HepG2 (cell line): ENCODE measurements around the gene SETD3. TPM values are rescaled to one million over a fixed set of nuclear protein-coding genes. Genes with fewer than 3 reads are reported as not detected.

ENCODE experiments used
- ATAC-seq: fragments of 200-7000 bp; cut with Tn5 transposase; 3 replicates; pipeline ENCODE4 v1.9.1; 2020; ENCODE audit warnings: mild to moderate bottlenecking, moderate library complexity
- BruUV-seq: library from RNA; stranded (reverse); fragments of 400-500 nt; replicated peaks from 2 replicates; lab custom pipeline; 2021; lab: Mats Ljungman, UMichigan
- CTCF ChIA-PET: fragments of 300-600 bp; formaldehyde crosslinking; extraction: SDS; loops from one replicate; lab custom pipeline; 2021; ENCODE audit warnings: low total read pairs, inconsistent platforms, low intra/inter-chr PET ratio; lab: Yijun Ruan, JAX
- POLR2A ChIA-PET: fragments of 350-600 bp; sonication (Branson Sonifier 250); formaldehyde crosslinking; loops from one replicate; lab custom pipeline; 2020; ENCODE audit warnings: antibody characterized with exemption, inconsistent platforms; lab: Yijun Ruan, JAX
- DNase-seq: peaks from one replicate; pipeline ENCODE4 v3.0.0-alpha.2; 2015; ENCODE audit warnings: low spot score
- FAIRE-seq: peaks from 3 replicates; lab custom pipeline; 2011; peaks lifted over from hg19 to GRCh38; lab: Jason Lieb, UNC
- H2AFZ ChIP-seq: one replicate; pipeline ENCODE4 v1.6.1; 2011; ENCODE audit warnings: low read length, inconsistent platforms
- H3K27ac ChIP-seq: fragments of 300-600 bp; 3 replicates; pipeline ENCODE4 v1.8.0; 2011; ENCODE audit warnings: mixed run types, mild to moderate bottlenecking, mixed read lengths, low read length, inconsistent platforms; ENCODE audit not compliant: insufficient read depth; ENCODE audit errors: extremely low read length
- H3K27me3 ChIP-seq, 2 experiments: fragments of 200-600 bp in 1 of 2; 2 replicates in 1 of 2; 3 replicates in 1 of 2; pipeline versions ENCODE4 v1.6.0 to v1.8.0; 2011; ENCODE audit warnings: low read length in 2 of 2, mild to moderate bottlenecking in 2 of 2, moderate library complexity in 2 of 2, inconsistent platforms in 1 of 2; ENCODE audit not compliant: insufficient read depth in 2 of 2, control insufficient read depth in 1 of 2
- H3K36me3 ChIP-seq, 2 experiments: fragments of 200-600 bp in 1 of 2; replicated peaks in 1 of 2; 2 replicates in 1 of 2; 3 replicates in 1 of 2; pipeline versions ENCODE4 v1.5.1 to v1.8.0; 2011; ENCODE audit warnings: low read length in 2 of 2, inconsistent platforms in 1 of 2; ENCODE audit not compliant: insufficient read depth in 2 of 2, control insufficient read depth in 1 of 2
- H3K4me1 ChIP-seq: 2 replicates; pipeline ENCODE4 v1.5.1; 2012; ENCODE audit warnings: low read length, inconsistent platforms; ENCODE audit not compliant: insufficient read depth
- H3K4me2 ChIP-seq: 2 replicates; pipeline ENCODE4 v1.6.0; 2011; ENCODE audit warnings: low read depth, low read length, inconsistent platforms
- H3K4me3 ChIP-seq, 3 experiments: fragments of 200-600 bp in 1 of 3; sonication (generic), shearing (Covaris generic) in 1 of 3; replicated peaks in 1 of 3; 2 replicates each; pipeline ENCODE4 v1.5.1; 2011 to 2016; ENCODE audit warnings: low read length in 3 of 3, inconsistent platforms in 2 of 3, low read depth in 2 of 3, mild to moderate bottlenecking in 2 of 3, control low read depth in 1 of 3, mixed read lengths in 1 of 3; ENCODE audit not compliant: insufficient read depth in 1 of 3
- H3K79me2 ChIP-seq: one replicate; pipeline ENCODE4 v1.6.1; 2011; ENCODE audit warnings: low read length, inconsistent platforms; ENCODE audit not compliant: insufficient read depth
- H3K9ac ChIP-seq: 2 replicates; pipeline ENCODE4 v1.6.0; 2011; ENCODE audit warnings: mild to moderate bottlenecking, low read depth, low read length, inconsistent platforms; ENCODE audit not compliant: insufficient read depth
- H3K9me3 ChIP-seq: 2 replicates; pipeline ENCODE4 v1.5.1; 2012; ENCODE audit warnings: mild to moderate bottlenecking, low read length
- H4K20me1 ChIP-seq: 2 replicates; pipeline ENCODE4 v1.6.0; 2011; ENCODE audit warnings: inconsistent platforms, mild to moderate bottlenecking, low read length, moderate library complexity; ENCODE audit not compliant: insufficient read depth
- AGO2 ChIP-seq: fragments of 200-400 bp; formaldehyde crosslinking; optimal IDR thresholded peaks from 2 replicates; pipeline ENCODE3; 2017; ENCODE audit warnings: mild to moderate bottlenecking, low read depth, low read length, moderate library complexity
- MXI1 ChIP-seq: IDR thresholded peaks from 3 replicates; pipeline ENCODE4 v1.6.1; 2012; ENCODE audit warnings: low read depth, low read length, inconsistent platforms, borderline replicate concordance
- POLR2A ChIP-seq, 2 experiments: IDR thresholded peaks; 2 replicates each; pipeline ENCODE4 v1.6.1; 2011; ENCODE audit warnings: low read depth in 2 of 2, low read length in 2 of 2, mild to moderate bottlenecking in 1 of 2, moderate library complexity in 1 of 2; ENCODE audit not compliant: insufficient read depth in 1 of 2
- RBM22 ChIP-seq: fragments of 200-400 bp; formaldehyde crosslinking; optimal IDR thresholded peaks from 2 replicates; pipeline ENCODE3; 2017; ENCODE audit warnings: mild to moderate bottlenecking, low read length, moderate library complexity
- SALL2 ChIP-seq: sonication (generic); formaldehyde crosslinking; IDR thresholded peaks from 2 replicates; pipeline ENCODE4 v1.8.1; 2023; ENCODE audit warnings: mild to moderate bottlenecking, missing genetic modification reagents, inconsistent platforms
- U2AF1 ChIP-seq: fragments of 200-400 bp; formaldehyde crosslinking; optimal IDR thresholded peaks from 2 replicates; pipeline ENCODE3; 2017; ENCODE audit warnings: mild to moderate bottlenecking, low read depth, low read length
- ZBTB14 ChIP-seq: sonication (generic); formaldehyde crosslinking; IDR thresholded peaks from 2 replicates; pipeline ENCODE4 v1.4.0; 2020; ENCODE audit warnings: missing genetic modification reagents
- ZMYM4 ChIP-seq: sonication (generic); formaldehyde crosslinking; IDR thresholded peaks from 2 replicates; pipeline ENCODE4 v1.8.1; 2023; ENCODE audit warnings: mild to moderate bottlenecking, missing genetic modification reagents
- ZNF275 ChIP-seq: sonication (generic); formaldehyde crosslinking; IDR thresholded peaks from 2 replicates; pipeline ENCODE4 v1.8.0; 2022; ENCODE audit warnings: missing genetic modification reagents, mild to moderate bottlenecking, inconsistent platforms, borderline replicate concordance
- ZNF280D ChIP-seq: sonication (generic); formaldehyde crosslinking; IDR thresholded peaks from 2 replicates; pipeline ENCODE4 v1.5.1; 2020; ENCODE audit warnings: mild to moderate bottlenecking, missing genetic modification reagents
- ZNF740 ChIP-seq: sonication (generic); formaldehyde crosslinking; IDR thresholded peaks from 2 replicates; pipeline ENCODE4 v1.4.0; 2020; ENCODE audit warnings: missing genetic modification reagents
- WGBS: methylation state at CpG from one replicate; pipeline ENCODE4 v1.1.6; 2017; ENCODE audit warnings: low lambda C conversion rate; 5-methylcytosine and 5-hydroxymethylcytosine counted together
- in situ Hi-C: cut with HindIII; loops from 2 replicates; pipeline ENCODE4 v1.10.0; 2017; ENCODE audit warnings: low pct_unique_long_range_greater_than_20kb; ENCODE audit not compliant: extremely low pct_ligation_motif_present
- intact Hi-C: fragments of 100-400 bp; cut with micrococcal nuclease; formaldehyde crosslinking; loops from one replicate; pipeline ENCODE4 v1.10.0; 2022; ENCODE audit not compliant: unreplicated experiment
- polyA plus RNA-seq, 8 experiments: library from polyadenylated mRNA; depleted of rRNA in 3 of 8; stranded (reverse) in 7 of 8; unstranded in 1 of 8; fragments of >200 nt; fragmentation: Illumina TruSeq in 4 of 8; extraction: Trizol in 4 of 8; gene quantifications; 2 replicates each; pipeline versions ENCODE4 v1.2.1 to v1.2.3, GENCODE V29; 2011 to 2016; ENCODE audit warnings: low read depth in 4 of 8, missing spikeins in 1 of 8, mixed read lengths in 1 of 8; ENCODE audit not compliant: insufficient read depth in 1 of 8
- total RNA-seq, 5 experiments: library from RNA; depleted of rRNA; stranded (reverse); fragments of >200 nt; fragmentation: Illumina TruSeq; extraction: Trizol; gene quantifications; 2 replicates each; pipeline ENCODE4 v1.2.3, GENCODE V29; 2016; ENCODE audit warnings: low read depth in 1 of 5

Gene SETD3
- total and polyA plus RNA-seq, 2 of the 13 experiments (the other 11 are each of a cell fraction or from before 2014, with no cell fraction given), result 30.3 to 67.1 TPM

- POLR2A ChIA-PET, result no interaction called here
- 94% methylated on average over 15 of the region's 15 CpGs for WGBS
Measured at GRCh38 chr14:99510556-99511139, 30.0 kb upstream of the SETD3 start.

GRCh38 chr14:99509871-99510555 lies 29.4 kb upstream of the SETD3 start:
- intact Hi-C loops (no loop called here), in situ Hi-C loops (no loop called here)
- no peak overlapping the region for H3K9ac ChIP-seq
- ATAC-seq (no peak; the same call in 1 of the 3 replicates), FAIRE-seq (no peak), DNase-seq (no peak)
- WGBS, result 93% methylated on average over 13 of the region's 27 CpGs
- H4K20me1 ChIP-seq, result peaks cover 10% of the 10 kb centered on the region; the same call in 1 of the 2 replicates
- ChIA-PET CTCF (no interaction called here), POLR2A (no interaction called here)
- H3K27ac ChIP-seq, result no peak overlapping the region
- no peaks in the 10 kb centered on the region for H3K27me3 ChIP-seq
- no peak overlapping the region for H2AFZ ChIP-seq
- no peaks in the 10 kb centered on the region for H3K79me2 ChIP-seq
- H3K4me3 ChIP-seq, result no peak overlapping the region
- peaks cover 32 to 83% of the 10 kb centered on the region in 2 experiments; a peak in 4 of 5 replicates for H3K36me3 ChIP-seq
- no TSS peak for BruUV-seq
- no peaks in the 10 kb centered on the region for H3K4me1 ChIP-seq
- no peaks in the 10 kb centered on the region for H3K9me3 ChIP-seq
- no peak overlapping the region for H3K4me2 ChIP-seq
- TF ChIP-seq ZNF740 (CRISPR knock-in tag), result no peak
- TF ChIP-seq ZNF275 (CRISPR knock-in tag), result no peak
- no peak for TF ChIP-seq ZNF280D (CRISPR knock-in tag)
- TF ChIP-seq ZBTB14 (CRISPR knock-in tag), result no peak
- no peak for TF ChIP-seq MXI1
- no peak for TF ChIP-seq SALL2
- peak; percentile 60 for TF ChIP-seq AGO2
- TF ChIP-seq U2AF1, result no peak
- TF ChIP-seq RBM22, result peak; percentile 29

More at GRCh38 chr14:99510556-99511139, 30.0 kb upstream of the SETD3 start:
- no peak overlapping the region for H3K4me3 ChIP-seq
- no peak overlapping the region for H3K4me2 ChIP-seq
- H3K79me2 ChIP-seq, result no peaks in the 10 kb centered on the region
- in situ Hi-C loops (no loop called here), intact Hi-C loops (no loop called here)
- H3K36me3 ChIP-seq, result peaks cover 32 to 80% of the 10 kb centered on the region in 2 experiments; a peak in 4 of 5 replicates
- peak in 1 of 2 experiments; percentile 30; a peak in 1 of 4 replicates for TF ChIP-seq POLR2A (IDR thresholded peaks at IDR 0.05; ENCODE audit: insufficient read depth in 1 of 2, low read depth in 2 of 2, low read length in 2 of 2)
- no peak for TF ChIP-seq ZMYM4 (CRISPR knock-in tag)
- TF ChIP-seq RBM22, result peak; percentile 67
- H2AFZ ChIP-seq, result no peak overlapping the region
- H3K9me3 ChIP-seq, result no peaks in the 10 kb centered on the region
- ATAC-seq (no peak), DNase-seq (no peak), FAIRE-seq (no peak)
- H3K27ac ChIP-seq, result no peak overlapping the region
- TSS peak; percentile 84 for BruUV-seq
- H3K4me1 ChIP-seq, result no peaks in the 10 kb centered on the region
- H3K27me3 ChIP-seq, result no peaks in the 10 kb centered on the region
- H3K9ac ChIP-seq, result no peak overlapping the region
- CTCF ChIA-PET, result no interaction called here
- peaks cover 10% of the 10 kb centered on the region; the same call in 1 of the 2 replicates for H4K20me1 ChIP-seq
